ENCODE measurements around the gene FOLR1.

Gene FOLR1

GRCh38 chr11:72233773-72234513 is 42.0 kb downstream of the FOLR1 start:
- DNase-seq, result no peak

GRCh38 chr11:72234514-72234830 is 42.5 kb downstream of the FOLR1 start:
- no peak for DNase-seq

- no peak for DNase-seq
Observed at GRCh38 chr11:72234920-72235319, 43.0 kb downstream of the FOLR1 start.

- no peak for DNase-seq
Observed at GRCh38 chr11:72235351-72236057, 43.6 kb downstream of the FOLR1 start.

GRCh38 chr11:72236083-72236697 is 44.2 kb downstream of the FOLR1 start:
- no peak for DNase-seq

GRCh38 chr11:72236774-72237111 is 44.8 kb downstream of the FOLR1 start:
- DNase-seq, result no peak

- DNase-seq, result no peak
Observed at GRCh38 chr11:72237112-72237931, 45.4 kb downstream of the FOLR1 start.

- peak in 20 of 58 donors; percentile 7 to 43 (median 19) for DNase-seq
Observed at GRCh38 chr11:72238040-72238450, 46.1 kb downstream of the FOLR1 start.

- no peak for DNase-seq
Observed at GRCh38 chr11:72238492-72239312, 46.8 kb downstream of the FOLR1 start.

GRCh38 chr11:72239313-72239848 is 47.4 kb downstream of the FOLR1 start:
- DNase-seq, result peak in 8 of 58 donors; percentile 13 to 56 (median 29)

GRCh38 chr11:72239849-72240460 is 48.0 kb downstream of the FOLR1 start:
- DNase-seq, result peak in 18 of 58 donors; percentile 19 to 58 (median 38)

GRCh38 chr11:72240461-72241290 is 48.7 kb downstream of the FOLR1 start:
- no peak for DNase-seq

- no peak for DNase-seq
Observed at GRCh38 chr11:72241291-72241781, 49.4 kb downstream of the FOLR1 start.

GRCh38 chr11:72242141-72242540 is 50.2 kb downstream of the FOLR1 start:
- no peak for DNase-seq

- no peak for DNase-seq
Observed at GRCh38 chr11:72243173-72244059, 51.5 kb downstream of the FOLR1 start.

- DNase-seq, result no peak
Observed at GRCh38 chr11:72244060-72244360, 52.1 kb downstream of the FOLR1 start, which contains the start of gene PHOX2A. Gene PHOX2A, minus strand, starts transcription at chr11:72244176. Its CDS starts 172 bp downstream, at chr11:72244004.

- DNase-seq, result no peak
Observed at GRCh38 chr11:72244361-72245262, 52.7 kb downstream of the FOLR1 start.
